SKM-1 (cell line): Measurements from ENCODE around the gene NCKAP5.

Source experiments
- DNase-seq: peaks from one replicate; lab custom pipeline; 2025; ENCODE audit not compliant: unreplicated experiment; lab: John Stamatoyannopoulos, UW

The NCKAP5 gene

DNA sequence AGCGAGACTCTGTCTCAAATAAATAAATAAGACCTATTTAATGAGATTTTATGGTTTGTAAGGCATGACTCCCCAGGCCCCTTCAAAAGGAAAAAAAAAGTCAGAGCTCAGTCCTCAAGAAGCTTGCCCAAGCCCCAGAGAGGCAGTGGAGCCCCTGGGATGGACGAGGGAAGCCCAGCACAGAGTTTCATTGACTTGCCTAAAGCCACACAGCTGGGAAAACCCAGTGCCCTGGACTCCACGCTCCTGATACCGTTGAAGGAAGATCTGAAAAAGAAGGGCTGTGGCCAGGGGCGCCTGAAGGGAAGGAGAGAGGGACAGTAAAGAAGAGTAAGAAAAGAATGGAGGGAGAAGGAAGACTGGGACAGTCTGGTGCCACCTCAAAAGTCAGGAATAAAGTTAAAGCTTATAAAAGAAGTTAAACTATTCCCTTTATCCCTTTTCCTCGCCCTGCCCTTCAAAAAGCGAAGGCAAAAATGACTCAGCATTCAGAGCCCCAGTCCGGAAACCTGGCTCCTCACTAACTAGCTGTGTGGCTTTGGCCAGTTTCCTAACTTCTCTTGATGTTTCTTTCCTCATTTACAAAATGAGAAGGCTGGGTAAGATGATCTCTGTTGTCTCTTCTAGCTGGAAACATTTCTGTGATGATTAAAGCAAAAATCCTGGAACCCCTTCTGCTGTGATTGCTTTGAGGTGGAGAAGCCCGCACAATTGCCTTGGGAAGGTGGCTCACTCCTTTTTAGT lies 945.0 kb downstream of the NCKAP5 start:
- peak; percentile 63 for DNase-seq
